C4-2B (cell line): ENCODE measurements around the gene IL22.

Source experiments
- ZFX ChIP-seq: fragments of 450-650 bp; IDR thresholded peaks from 2 replicates; pipeline ENCODE4 v1.6.1; 2017
- TF ChIP-seq, protein P1 (sequence below): fragments of 450-650 bp; conservative IDR thresholded peaks from 2 replicates; pipeline ENCODE4 v1.5.1; 2017; ENCODE audit warnings: mild to moderate bottlenecking

DNA sequence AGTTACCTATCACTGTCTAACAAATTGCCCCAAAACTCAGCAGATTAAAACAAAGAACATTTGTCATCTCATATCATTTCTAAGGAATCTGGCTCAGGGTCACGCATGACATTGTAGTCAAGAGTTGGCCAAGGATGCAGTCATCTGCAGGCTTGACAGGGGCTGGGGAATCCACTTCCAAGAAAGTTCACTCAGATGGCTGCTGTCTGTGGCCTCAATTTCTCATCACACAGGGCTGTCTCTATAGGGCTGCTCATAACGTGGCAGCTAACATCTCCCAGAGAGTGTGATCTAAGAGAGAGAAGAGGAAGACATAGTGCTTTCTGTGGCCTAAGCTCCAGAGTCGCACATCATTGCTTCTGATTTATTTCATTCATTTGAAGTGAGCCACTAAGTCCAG is 17.0 kb upstream of the IL22 start:
- TF ChIP-seq, protein P1, sequence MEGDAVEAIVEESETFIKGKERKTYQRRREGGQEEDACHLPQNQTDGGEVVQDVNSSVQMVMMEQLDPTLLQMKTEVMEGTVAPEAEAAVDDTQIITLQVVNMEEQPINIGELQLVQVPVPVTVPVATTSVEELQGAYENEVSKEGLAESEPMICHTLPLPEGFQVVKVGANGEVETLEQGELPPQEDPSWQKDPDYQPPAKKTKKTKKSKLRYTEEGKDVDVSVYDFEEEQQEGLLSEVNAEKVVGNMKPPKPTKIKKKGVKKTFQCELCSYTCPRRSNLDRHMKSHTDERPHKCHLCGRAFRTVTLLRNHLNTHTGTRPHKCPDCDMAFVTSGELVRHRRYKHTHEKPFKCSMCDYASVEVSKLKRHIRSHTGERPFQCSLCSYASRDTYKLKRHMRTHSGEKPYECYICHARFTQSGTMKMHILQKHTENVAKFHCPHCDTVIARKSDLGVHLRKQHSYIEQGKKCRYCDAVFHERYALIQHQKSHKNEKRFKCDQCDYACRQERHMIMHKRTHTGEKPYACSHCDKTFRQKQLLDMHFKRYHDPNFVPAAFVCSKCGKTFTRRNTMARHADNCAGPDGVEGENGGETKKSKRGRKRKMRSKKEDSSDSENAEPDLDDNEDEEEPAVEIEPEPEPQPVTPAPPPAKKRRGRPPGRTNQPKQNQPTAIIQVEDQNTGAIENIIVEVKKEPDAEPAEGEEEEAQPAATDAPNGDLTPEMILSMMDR, result no peak
- no peak for TF ChIP-seq ZFX
